GM12892 (cell line): ENCODE results near the gene NAV2.

Experiments used
- DNase-seq: peaks from one replicate; pipeline ENCODE4 v3.0.0; 2011; ENCODE audit not compliant: insufficient read length
- FAIRE-seq: peaks from 2 replicates; lab custom pipeline; 2011; peaks lifted over from hg19 to GRCh38; lab: Jason Lieb, UNC
- POLR2A ChIP-seq: IDR thresholded peaks from 2 replicates; pipeline ENCODE4 v1.6.1; 2011; ENCODE audit warnings: low read depth, low read length, control low read depth
- POLR2AphosphoS5 ChIP-seq: IDR thresholded peaks from 2 replicates; pipeline ENCODE4 v1.6.1; 2011; ENCODE audit warnings: low read depth, low read length, control low read depth
- TAF1 ChIP-seq: IDR thresholded peaks from 2 replicates; pipeline ENCODE4 v1.6.1; 2011; ENCODE audit warnings: low read depth, mild to moderate bottlenecking, control low read depth, low read length, borderline replicate concordance

The NAV2 gene

GRCh38 chr11:20060647-20061205, 348.1 kb downstream of the NAV2 start:
- TF ChIP-seq POLR2A (no peak), TAF1 (no peak), POLR2AphosphoS5 (no peak)
- DNase-seq: no peak
- no peak for FAIRE-seq

- TF ChIP-seq TAF1: no peak
- no peak for TF ChIP-seq POLR2A
- TF ChIP-seq POLR2AphosphoS5: no peak
- no peak for DNase-seq
- no peak for FAIRE-seq
Measured at GRCh38 chr11:20061776-20062175, 349.1 kb downstream of the NAV2 start.

GRCh38 chr11:20064961-20065405, 352.3 kb downstream of the NAV2 start:
- TF ChIP-seq TAF1 (no peak), POLR2AphosphoS5 (no peak), POLR2A (no peak)
- DNase-seq (no peak), FAIRE-seq (no peak)

- DNase-seq (no peak), FAIRE-seq (no peak)
- TF ChIP-seq POLR2A (no peak), TAF1 (no peak), POLR2AphosphoS5 (no peak)
Measured at GRCh38 chr11:20065406-20065805, 352.8 kb downstream of the NAV2 start.

GRCh38 chr11:20066013-20066782, 353.6 kb downstream of the NAV2 start:
- FAIRE-seq (no peak), DNase-seq (no peak)
- no peak for TF ChIP-seq POLR2AphosphoS5

- FAIRE-seq (no peak), DNase-seq (no peak)
- TF ChIP-seq POLR2AphosphoS5: no peak
- TF ChIP-seq TAF1: no peak
- TF ChIP-seq POLR2A: no peak
Measured at GRCh38 chr11:20066783-20067156, 354.1 kb downstream of the NAV2 start.

DNA sequence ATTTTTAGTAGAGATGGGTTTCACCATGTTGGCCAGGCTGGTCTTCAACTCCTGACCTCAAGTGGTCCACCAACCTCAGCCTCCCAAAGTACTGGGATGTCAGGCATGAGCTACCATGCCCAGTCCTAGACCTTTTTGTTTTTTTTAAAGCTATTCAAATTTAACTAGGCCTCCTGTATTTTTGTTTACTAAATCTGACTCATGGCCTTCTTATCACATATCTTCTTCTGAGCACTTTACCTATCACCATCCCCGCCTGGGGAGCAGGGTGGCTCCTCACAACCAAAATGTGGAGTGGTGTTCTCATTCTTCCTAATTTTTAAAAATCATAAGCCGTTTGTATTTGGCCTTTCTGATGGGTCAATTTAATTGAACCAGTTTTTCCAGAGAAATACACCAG, 355.0 kb downstream of the NAV2 start:
- TF ChIP-seq POLR2AphosphoS5 (no peak), TAF1 (no peak), POLR2A (no peak)
- FAIRE-seq (no peak), DNase-seq (no peak)

DNA sequence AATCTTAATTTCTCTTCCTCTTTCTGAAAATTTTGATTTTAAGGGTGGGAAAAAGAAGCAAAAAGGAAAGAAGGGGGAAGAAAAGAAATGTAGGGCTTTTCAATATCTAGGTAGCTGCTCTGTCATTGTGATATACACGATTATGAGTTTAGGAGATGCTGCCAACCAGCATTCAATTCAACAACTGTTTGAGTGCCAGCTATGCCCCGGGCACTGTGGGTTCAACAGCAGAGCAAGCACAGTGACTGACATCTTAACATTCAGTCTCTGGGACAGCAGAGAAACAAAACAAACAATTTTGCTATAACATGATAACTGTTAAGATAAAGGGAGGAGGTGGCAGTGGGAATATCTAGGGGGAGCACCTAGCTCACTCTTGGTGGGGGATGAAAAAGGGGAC, 356.1 kb downstream of the NAV2 start:
- FAIRE-seq: no peak

DNA sequence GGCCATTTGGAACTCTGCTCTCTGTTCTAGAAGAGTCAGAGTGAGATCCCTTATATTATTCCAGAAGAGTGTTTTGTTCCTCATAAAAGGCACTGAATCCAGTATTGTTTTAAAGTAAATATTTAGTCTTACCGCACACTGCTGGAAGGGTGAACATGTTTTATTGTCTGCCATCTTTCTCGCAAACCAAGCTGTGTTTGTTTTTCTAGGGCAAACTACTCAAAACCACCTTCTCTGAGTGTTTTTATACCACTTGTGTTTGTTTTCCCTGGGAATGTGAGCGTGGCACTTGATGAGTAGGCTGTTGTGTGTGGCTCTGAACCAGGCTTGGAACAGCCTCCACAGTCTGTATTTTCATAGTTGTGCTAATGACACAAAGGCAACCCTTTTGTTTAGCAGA, 357.8 kb downstream of the NAV2 start:
- FAIRE-seq: no peak
- no peak for DNase-seq
- TF ChIP-seq TAF1: no peak
- TF ChIP-seq POLR2AphosphoS5: no peak
- TF ChIP-seq POLR2A: no peak

More for the DNA sequence above, 356.1 kb downstream of the NAV2 start:
- TF ChIP-seq POLR2A: no peak
- TF ChIP-seq TAF1: no peak
- TF ChIP-seq POLR2AphosphoS5: no peak
- no peak for DNase-seq

GRCh38 chr11:20075627-20076026, 363.0 kb downstream of the NAV2 start:
- DNase-seq (no peak), FAIRE-seq (no peak)
- TF ChIP-seq TAF1 (no peak), POLR2AphosphoS5 (no peak), POLR2A (no peak)

DNA sequence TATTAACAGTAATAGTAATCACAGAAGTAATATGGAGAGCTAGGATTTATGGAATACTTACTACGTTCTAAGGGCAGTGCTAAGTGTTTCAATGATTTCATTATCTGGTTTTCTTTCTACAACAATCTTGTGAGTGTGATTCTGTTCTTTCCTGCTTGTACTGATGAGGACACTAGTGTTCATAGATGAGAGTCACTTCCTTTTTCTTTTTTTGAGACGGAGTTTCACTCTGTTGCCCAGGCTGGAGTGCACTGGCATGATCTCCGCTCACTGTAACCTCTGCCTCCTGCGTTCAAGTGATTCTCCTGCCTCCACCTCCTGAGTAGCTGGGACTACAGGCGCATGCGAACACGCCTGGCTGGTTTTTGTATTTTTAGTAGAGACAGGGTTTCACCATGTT, 366.2 kb downstream of the NAV2 start:
- TF ChIP-seq POLR2A (no peak), TAF1 (no peak), POLR2AphosphoS5 (no peak)
- DNase-seq (no peak), FAIRE-seq (no peak)
